Activated CD4-positive, alpha-beta memory T cell treated with anti-CD3 and anti-CD28 coated beads for 36 hours (primary cell): ENCODE results near the gene TMED3. TPM values are rescaled to one million over a fixed set of nuclear protein-coding genes. Genes with fewer than 3 reads are reported as not detected.

ENCODE experiments used
- CTCF ChIA-PET: fragments of 350-600 bp; sonication (Branson Sonifier 250); formaldehyde crosslinking; loops from one replicate; lab custom pipeline; 2021; ENCODE audit warnings: antibody characterized with exemption, inconsistent platforms; lab: Charles Lee
- POLR2A ChIA-PET: fragments of 350-600 bp; sonication (Branson Sonifier 250); formaldehyde crosslinking; loops from one replicate; lab custom pipeline; 2021; ENCODE audit warnings: antibody characterized with exemption; lab: Charles Lee
- DNase-seq: peaks from one replicate; pipeline ENCODE4 v3.0.0-alpha.2; 2020
- H3K27ac Mint-ChIP-seq: one replicate; pipeline ENCODE4 v1.8.0; 2021; ENCODE audit warnings: mixed read lengths
- H3K27me3 Mint-ChIP-seq: one replicate; pipeline ENCODE4 v1.8.0; 2021; ENCODE audit warnings: mixed read lengths
- H3K36me3 Mint-ChIP-seq: one replicate; pipeline ENCODE4 v1.8.0; 2021; ENCODE audit warnings: mixed read lengths
- H3K4me1 Mint-ChIP-seq: one replicate; pipeline ENCODE4 v1.8.0; 2021; ENCODE audit warnings: low read depth, mixed read lengths
- H3K4me3 Mint-ChIP-seq: one replicate; pipeline ENCODE4 v1.8.0; 2021; ENCODE audit warnings: mild to moderate bottlenecking, mixed read lengths
- H3K9me3 Mint-ChIP-seq: one replicate; pipeline ENCODE4 v1.8.0; 2021; ENCODE audit warnings: mixed read lengths
- intact Hi-C: fragments of 100-400 bp; cut with micrococcal nuclease; formaldehyde crosslinking; loops from one replicate; pipeline ENCODE4 v1.15.1; 2023
- total RNA-seq, 2 experiments: library from RNA; stranded (reverse); gene quantifications; one replicate each; pipeline ENCODE4 v1.2.3, GENCODE V29; 2021

The TMED3 gene
- total RNA-seq, 2 experiments from 2014 or later: 37.8 to 40.1 TPM

- Mint-ChIP-seq H3K36me3 (peaks cover 71% of the 10 kb centered on the region), H3K9me3 (no peaks in the 10 kb centered on the region), H3K27ac (no peak overlapping the region), H3K4me3 (no peak overlapping the region), H3K4me1 (peaks cover 8% of the 10 kb centered on the region), H3K27me3 (no peaks in the 10 kb centered on the region)
- no peak for DNase-seq
- ChIA-PET CTCF (no interaction called here), POLR2A (no interaction called here)
- intact Hi-C loops: no loop called here
These were observed 11.0 kb downstream of the TMED3 start for GRCh38 chr15:79321876-79322275.

GRCh38 chr15:79322306-79322705 is 11.4 kb downstream of the TMED3 start:
- POLR2A ChIA-PET: no interaction called here
- Mint-ChIP-seq H3K9me3 (no peaks in the 10 kb centered on the region), H3K27me3 (no peaks in the 10 kb centered on the region), H3K4me1 (peaks cover 4% of the 10 kb centered on the region), H3K36me3 (peaks cover 71% of the 10 kb centered on the region), H3K27ac (no peak overlapping the region), H3K4me3 (no peak overlapping the region)
- no peak for DNase-seq
- CTCF ChIA-PET: no interaction called here
- intact Hi-C loops: no loop called here

- ChIA-PET POLR2A (no interaction called here), CTCF (no interaction called here)
- DNase-seq: no peak
- Mint-ChIP-seq H3K36me3 (peaks cover 68% of the 10 kb centered on the region), H3K27me3 (no peaks in the 10 kb centered on the region), H3K4me1 (peaks cover 2% of the 10 kb centered on the region), H3K9me3 (no peaks in the 10 kb centered on the region), H3K27ac (no peak overlapping the region), H3K4me3 (no peak overlapping the region)
- intact Hi-C loops: no loop called here
These were observed 12.0 kb downstream of the TMED3 start for GRCh38 chr15:79322945-79323344.

GRCh38 chr15:79329171-79329611 is 18.3 kb downstream of the TMED3 start:
- POLR2A ChIA-PET: no interaction called here
- Mint-ChIP-seq H3K36me3 (peaks cover 37% of the 10 kb centered on the region), H3K4me1 (no peaks in the 10 kb centered on the region), H3K27ac (no peak overlapping the region), H3K4me3 (no peak overlapping the region), H3K27me3 (no peaks in the 10 kb centered on the region), H3K9me3 (no peaks in the 10 kb centered on the region)
- no peak for DNase-seq
- CTCF ChIA-PET: interaction anchor here (1.8 kb wide), 1 partner anchor 11 kb away, joined by 5 read pairs; no protein-coding TSS in a partner anchor
- intact Hi-C loops: no loop called here

- Mint-ChIP-seq H3K36me3 (peaks cover 9% of the 10 kb centered on the region), H3K27ac (no peak overlapping the region), H3K27me3 (no peaks in the 10 kb centered on the region), H3K9me3 (no peaks in the 10 kb centered on the region), H3K4me3 (no peak overlapping the region), H3K4me1 (no peaks in the 10 kb centered on the region)
- ChIA-PET POLR2A (no interaction called here), CTCF (interaction anchor here (1.4 to 2.0 kb wide), 2 partner anchors 27 to 48 kb away, joined by 3 to 6 read pairs; no protein-coding TSS in a partner anchor)
- intact Hi-C loops: no loop called here
- DNase-seq: no peak
These were observed 22.1 kb downstream of the TMED3 start for GRCh38 chr15:79332824-79333510.

GRCh38 chr15:79337591-79337990 is 26.7 kb downstream of the TMED3 start:
- no peak overlapping the region for H3K4me3 Mint-ChIP-seq
- no peaks in the 10 kb centered on the region for H3K4me1 Mint-ChIP-seq
- no peaks in the 10 kb centered on the region for H3K36me3 Mint-ChIP-seq
- H3K27me3 Mint-ChIP-seq: no peaks in the 10 kb centered on the region
- intact Hi-C loops: no loop called here
- no peak overlapping the region for H3K27ac Mint-ChIP-seq
- CTCF ChIA-PET: interaction anchor here (0.6 to 1.9 kb wide), 6 partner anchors 17 to 841 kb away, joined by 3 to 6 read pairs (median 4); partner anchors contain the start of gene TMED3
- no peaks in the 10 kb centered on the region for H3K9me3 Mint-ChIP-seq
- POLR2A ChIA-PET: interaction anchor here (0.6 kb wide), 1 partner anchor 944 kb away, joined by 7 read pairs; no protein-coding TSS in a partner anchor
- no peak for DNase-seq

- H3K9me3 Mint-ChIP-seq: no peaks in the 10 kb centered on the region
- intact Hi-C loops: no loop called here
- DNase-seq: no peak
- H3K27me3 Mint-ChIP-seq: no peaks in the 10 kb centered on the region
- CTCF ChIA-PET: interaction anchor here (0.6 to 3.3 kb wide), 24 partner anchors 9 to 895 kb away, joined by 3 to 25 read pairs (median 3); no protein-coding TSS in a partner anchor
- no peaks in the 10 kb centered on the region for H3K36me3 Mint-ChIP-seq
- no peak overlapping the region for H3K4me3 Mint-ChIP-seq
- no peak overlapping the region for H3K27ac Mint-ChIP-seq
- POLR2A ChIA-PET: no interaction called here
- no peaks in the 10 kb centered on the region for H3K4me1 Mint-ChIP-seq
These were observed 28.8 kb downstream of the TMED3 start for GRCh38 chr15:79339588-79340314.

- Mint-ChIP-seq H3K4me3 (no peak overlapping the region), H3K4me1 (no peaks in the 10 kb centered on the region), H3K9me3 (no peaks in the 10 kb centered on the region), H3K27ac (no peak overlapping the region), H3K36me3 (peaks cover 2% of the 10 kb centered on the region), H3K27me3 (no peaks in the 10 kb centered on the region)
- intact Hi-C loops: no loop called here
- ChIA-PET POLR2A (no interaction called here), CTCF (interaction anchor here (0.6 to 3.3 kb wide), 18 partner anchors 8 to 651 kb away, joined by 3 to 25 read pairs (median 4); no protein-coding TSS in a partner anchor)
- DNase-seq: no peak
These were observed 29.3 kb downstream of the TMED3 start for GRCh38 chr15:79340315-79340602.

- no peak overlapping the region for H3K27ac Mint-ChIP-seq
- H3K4me1 Mint-ChIP-seq: no peaks in the 10 kb centered on the region
These were observed 30.5 kb downstream of the TMED3 start for GRCh38 chr15:79341396-79341795.

GRCh38 chr15:79349525-79349924 is 38.6 kb downstream of the TMED3 start:
- Mint-ChIP-seq H3K27me3 (no peaks in the 10 kb centered on the region), H3K27ac (no peak overlapping the region), H3K4me1 (no peaks in the 10 kb centered on the region), H3K9me3 (no peaks in the 10 kb centered on the region), H3K4me3 (no peak overlapping the region), H3K36me3 (peaks cover 7% of the 10 kb centered on the region)
- no peak for DNase-seq
- intact Hi-C loops: no loop called here
- CTCF ChIA-PET: interaction anchor here (2.1 kb wide), 1 partner anchor 504 kb away, joined by 6 read pairs; no protein-coding TSS in a partner anchor
- POLR2A ChIA-PET: no interaction called here

More at GRCh38 chr15:79341396-79341795, 30.5 kb downstream of the TMED3 start:
- ChIA-PET POLR2A (no interaction called here), CTCF (interaction anchor here (0.8 to 3.3 kb wide), 4 partner anchors 39 to 512 kb away, joined by 4 to 25 read pairs (median 20); no protein-coding TSS in a partner anchor)
- Mint-ChIP-seq H3K4me3 (no peak overlapping the region), H3K36me3 (peaks cover 7% of the 10 kb centered on the region), H3K9me3 (no peaks in the 10 kb centered on the region), H3K27me3 (no peaks in the 10 kb centered on the region)
- intact Hi-C loops: no loop called here
- no peak for DNase-seq

- intact Hi-C loops: no loop called here
- Mint-ChIP-seq H3K27me3 (no peaks in the 10 kb centered on the region), H3K4me3 (no peak overlapping the region), H3K27ac (no peak overlapping the region), H3K9me3 (no peaks in the 10 kb centered on the region), H3K36me3 (no peaks in the 10 kb centered on the region), H3K4me1 (no peaks in the 10 kb centered on the region)
- POLR2A ChIA-PET: no interaction called here
- DNase-seq: no peak
- CTCF ChIA-PET: interaction anchor here (2.4 kb wide), 1 partner anchor 12 kb away, joined by 11 read pairs; no protein-coding TSS in a partner anchor
These were observed 41.3 kb downstream of the TMED3 start for GRCh38 chr15:79352206-79352605.

GRCh38 chr15:79357566-79357965 is 46.7 kb downstream of the TMED3 start:
- Mint-ChIP-seq H3K4me3 (no peak overlapping the region), H3K9me3 (no peaks in the 10 kb centered on the region), H3K4me1 (no peaks in the 10 kb centered on the region), H3K27me3 (no peaks in the 10 kb centered on the region), H3K36me3 (peaks cover 2% of the 10 kb centered on the region), H3K27ac (no peak overlapping the region)
- intact Hi-C loops: no loop called here
- DNase-seq: no peak
- ChIA-PET POLR2A (no interaction called here), CTCF (no interaction called here)
